Urinary bladder (tissue), 4 donors: ENCODE data around the gene GALNT14. TPM values are rescaled to one million over a fixed set of nuclear protein-coding genes. Genes with fewer than 3 reads are reported as not detected.

Source experiments
- DNase-seq: peaks from one replicate; pipeline ENCODE4 v3.0.0-alpha.2; 2015; ENCODE audit errors: extremely low spot score
- H3K27ac ChIP-seq: one replicate; pipeline ENCODE4 v1.5.1; 2013; ENCODE audit warnings: low read depth, mild to moderate bottlenecking, moderate library complexity
- H3K36me3 ChIP-seq: one replicate; pipeline ENCODE4 v1.6.1; 2013; ENCODE audit warnings: mild to moderate bottlenecking, moderate library complexity; ENCODE audit not compliant: insufficient read depth
- H3K4me1 ChIP-seq: one replicate; pipeline ENCODE4 v1.6.1; 2013; ENCODE audit warnings: mild to moderate bottlenecking, moderate library complexity; ENCODE audit not compliant: insufficient read depth
- H3K4me3 ChIP-seq: one replicate; pipeline ENCODE4 v1.5.1; 2013; ENCODE audit warnings: low read depth, low read length
- WGBS: extraction: QIAGEN DNeasy Blood & Tissue Kit; methylation state at CpG from one replicate; pipeline ENCODE4 v1.1.7; 2013; 5-methylcytosine and 5-hydroxymethylcytosine counted together
- polyA plus RNA-seq: library from polyadenylated mRNA; stranded (reverse); fragments of 200-250 nt; gene quantifications from one replicate; pipeline ENCODE4 v1.2.3, GENCODE V29; 2013
- total RNA-seq: library from RNA; depleted of rRNA; stranded (reverse); fragments of >200 nt; gene quantifications from one replicate; pipeline ENCODE4 v1.2.3, GENCODE V29; 2014
- donor health status: healthy with polysubstance abuse.
- donor health status: healthy.

The GALNT14 gene
- total and polyA plus RNA-seq, 2 donors, result 1.1 to 2.9 TPM

DNA sequence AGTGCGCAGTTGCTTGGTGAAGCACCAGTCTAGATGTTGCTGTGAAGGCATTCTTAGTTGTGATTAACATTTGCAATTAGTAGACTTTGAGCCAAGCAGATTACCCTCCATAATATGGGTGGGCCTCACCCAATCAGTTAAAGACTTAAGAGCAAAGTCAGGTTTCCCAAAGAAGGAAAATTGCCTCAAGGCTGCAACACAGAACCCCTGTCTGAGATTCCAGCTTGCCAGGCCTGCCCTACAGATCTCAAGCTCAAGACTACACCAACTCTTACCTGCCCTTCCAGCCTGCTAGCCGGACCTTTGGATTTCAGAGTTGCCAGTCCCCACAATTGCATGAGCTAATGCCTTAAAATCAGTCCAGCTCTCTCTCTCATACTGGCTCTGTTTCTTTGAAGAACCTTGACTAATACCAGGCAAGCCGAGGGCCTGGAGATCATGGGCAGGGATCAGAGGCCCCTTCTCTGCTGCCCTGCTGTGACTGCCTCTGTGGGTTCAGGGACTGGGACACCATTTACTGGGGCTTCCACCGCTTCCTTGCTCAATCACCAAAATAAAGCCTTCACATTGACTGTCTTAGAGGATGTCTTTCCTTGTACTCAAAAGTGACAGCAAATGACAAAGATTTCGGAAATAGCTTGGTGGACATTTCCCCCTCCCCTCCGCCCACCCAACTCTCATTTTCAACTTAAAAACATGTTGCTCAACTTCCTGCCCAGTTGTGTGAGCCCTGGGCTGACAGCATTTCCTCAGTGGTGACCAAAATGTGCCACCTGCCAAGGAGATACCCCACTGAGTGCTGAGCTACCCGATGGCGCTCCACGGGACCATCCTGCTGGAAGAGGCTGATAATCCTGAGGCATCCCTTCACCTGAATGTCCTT, 86.7 kb downstream of the GALNT14 start:
- Histone ChIP-seq H3K27ac (no peak overlapping the region), H3K36me3 (no peaks in the 10 kb centered on the region)
- 86% methylated on average over 9 of the region's 9 CpGs for WGBS

DNA sequence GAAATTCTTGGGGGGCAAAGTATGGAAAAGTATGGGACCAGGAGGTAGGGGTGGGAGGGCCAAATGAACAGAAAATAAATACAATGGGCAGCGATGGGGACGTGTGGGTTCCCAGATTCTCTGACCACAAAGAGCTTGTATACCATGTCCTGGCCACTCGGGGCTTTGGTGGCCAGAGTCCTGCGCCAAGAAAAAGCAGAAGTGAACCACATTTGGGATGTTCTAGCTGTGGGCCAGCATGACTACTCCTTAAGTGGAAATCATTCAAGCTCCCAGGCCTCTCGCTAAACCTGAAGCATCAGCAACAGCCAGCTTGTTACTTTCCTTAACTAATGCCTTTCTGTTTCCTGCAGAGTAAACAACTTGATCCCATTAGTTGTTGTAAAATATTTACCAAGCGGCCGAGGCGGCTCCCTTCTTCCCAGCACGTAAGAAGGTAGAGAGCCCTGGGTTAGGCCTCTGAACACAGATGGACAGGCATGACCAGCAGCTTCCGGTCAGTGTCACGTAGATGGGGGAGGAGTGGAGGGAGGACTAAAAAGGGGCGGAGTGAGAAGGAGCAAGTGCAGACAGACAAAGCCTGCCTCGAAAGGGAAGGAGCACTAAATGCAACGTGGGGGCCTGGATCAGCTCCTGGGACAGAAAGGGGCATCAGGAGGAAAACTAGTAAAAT, 88.2 kb downstream of the GALNT14 start:
- Histone ChIP-seq H3K4me3 (no peak overlapping the region), H3K4me1 (no peaks in the 10 kb centered on the region), H3K36me3 (no peaks in the 10 kb centered on the region), H3K27ac (no peak overlapping the region)
- no peak for DNase-seq
- 50% methylated on average over 14 of the region's 14 CpGs for WGBS

More for the DNA sequence above, 86.7 kb downstream of the GALNT14 start:
- no peak for DNase-seq
- Histone ChIP-seq H3K4me1 (no peaks in the 10 kb centered on the region), H3K4me3 (no peak overlapping the region)

DNA sequence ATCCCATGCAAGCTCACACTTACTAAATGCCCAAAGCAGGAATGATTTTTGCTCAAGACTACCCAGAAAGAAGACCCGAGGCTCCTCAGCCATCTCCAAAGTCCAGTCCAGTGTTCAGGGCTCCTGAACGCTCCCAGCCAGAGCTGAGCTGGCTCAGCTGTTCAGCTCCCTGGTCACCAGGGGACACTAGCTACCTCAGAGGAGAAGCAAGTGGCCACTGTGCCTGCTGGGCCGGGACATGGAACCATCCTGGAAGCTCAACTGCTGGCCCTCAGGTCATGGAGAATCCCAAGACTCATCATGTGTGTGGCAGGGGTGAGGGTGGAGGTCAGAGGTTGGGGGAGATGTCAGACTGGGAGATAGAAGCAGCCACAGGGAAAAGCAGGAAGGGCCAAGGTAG, 89.0 kb downstream of the GALNT14 start:
- WGBS, result 79% methylated on average over 3 of the region's 3 CpGs
- no peak for DNase-seq
- no peak overlapping the region for H3K4me3 ChIP-seq
- H3K27ac ChIP-seq, result no peak overlapping the region
- no peaks in the 10 kb centered on the region for H3K4me1 ChIP-seq
- H3K36me3 ChIP-seq, result no peaks in the 10 kb centered on the region

- no peak overlapping the region for H3K27ac ChIP-seq
- WGBS, result 74% methylated on average over 5 of the region's 5 CpGs
These were observed 90.6 kb downstream of the GALNT14 start for GRCh38 chr2:31047599-31047998.

DNA sequence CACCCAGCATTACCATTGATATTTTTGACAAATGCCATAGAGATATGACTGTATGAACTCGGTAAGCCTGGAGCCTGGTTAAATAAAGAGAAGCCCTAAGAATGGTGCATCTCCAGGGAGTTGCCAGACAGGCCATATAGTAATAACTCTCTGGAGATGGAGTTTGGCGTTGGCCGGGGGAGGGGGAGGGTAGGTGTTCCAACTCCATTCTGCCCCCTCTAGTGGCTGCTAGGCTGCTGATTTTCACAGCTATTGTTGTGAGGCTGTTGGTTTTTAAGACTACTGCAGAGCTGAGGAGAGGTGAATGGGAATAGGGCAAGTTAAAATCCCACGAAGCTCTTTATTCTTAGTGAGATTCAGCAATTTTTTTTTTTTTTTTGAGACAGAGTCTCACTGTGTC, 99.9 kb downstream of the GALNT14 start:
- DNase-seq, result no peak
- H3K27ac ChIP-seq, result no peak overlapping the region
- H3K4me3 ChIP-seq, result no peak overlapping the region
- no peaks in the 10 kb centered on the region for H3K36me3 ChIP-seq
- WGBS, result 70% methylated on average over 4 of the region's 4 CpGs
- no peaks in the 10 kb centered on the region for H3K4me1 ChIP-seq

More at GRCh38 chr2:31047599-31047998, 90.6 kb downstream of the GALNT14 start:
- no peaks in the 10 kb centered on the region for H3K4me1 ChIP-seq
- DNase-seq, result no peak
- H3K36me3 ChIP-seq, result no peaks in the 10 kb centered on the region
- no peak overlapping the region for H3K4me3 ChIP-seq

GRCh38 chr2:31037058-31037457, 101.2 kb downstream of the GALNT14 start:
- Histone ChIP-seq H3K36me3 (no peaks in the 10 kb centered on the region), H3K27ac (no peak overlapping the region), H3K4me1 (no peaks in the 10 kb centered on the region), H3K4me3 (no peak overlapping the region)
- DNase-seq, result no peak

DNA sequence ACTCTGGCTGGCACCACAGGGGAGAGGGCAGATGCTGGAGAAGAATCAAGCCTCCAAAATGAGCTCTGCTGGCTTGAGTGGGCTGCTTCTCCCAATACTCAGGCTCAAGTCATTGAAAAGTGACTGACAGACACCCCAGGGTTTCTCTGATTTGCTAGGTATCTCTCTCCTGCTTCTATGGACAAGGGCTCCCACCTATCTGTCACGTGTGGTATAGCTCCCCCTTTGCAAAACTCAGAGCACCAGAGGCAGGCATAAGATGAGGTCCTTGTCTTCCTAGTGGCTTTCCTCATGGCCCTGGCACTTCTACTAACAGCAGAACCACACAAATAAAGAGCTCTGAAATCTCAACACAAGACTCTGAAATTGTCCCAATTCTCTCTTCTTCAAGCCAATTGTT, 105.2 kb downstream of the GALNT14 start:
- Histone ChIP-seq H3K27ac (no peak overlapping the region), H3K4me1 (no peaks in the 10 kb centered on the region), H3K4me3 (no peak overlapping the region), H3K36me3 (no peaks in the 10 kb centered on the region)
- 14% methylated on average over 1 of the region's 1 CpG for WGBS
- DNase-seq, result no peak

DNA sequence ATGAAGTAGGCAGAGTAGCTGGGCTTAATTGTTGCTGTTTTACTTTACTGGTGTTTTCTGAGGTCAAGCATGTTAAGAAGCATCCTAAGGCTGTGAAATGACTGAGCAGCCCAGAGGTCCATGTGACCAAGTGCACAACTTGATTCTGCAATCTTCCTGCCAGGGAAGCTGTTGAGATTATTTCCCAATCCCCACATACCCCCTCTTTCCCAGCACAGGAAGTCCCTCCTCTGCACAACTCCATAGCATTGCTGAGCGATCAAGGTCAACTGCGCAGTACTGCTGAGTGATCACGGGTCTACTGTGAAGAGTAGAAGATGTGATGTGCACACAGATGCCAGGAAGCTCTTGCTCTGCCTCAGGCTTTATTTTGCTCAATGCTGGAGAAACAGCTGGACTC, 105.8 kb downstream of the GALNT14 start:
- no peak overlapping the region for H3K27ac ChIP-seq
- no peaks in the 10 kb centered on the region for H3K4me1 ChIP-seq
- DNase-seq, result no peak
- H3K4me3 ChIP-seq, result no peak overlapping the region
- no peaks in the 10 kb centered on the region for H3K36me3 ChIP-seq
- WGBS, result 90% methylated on average over 3 of the region's 3 CpGs

- Histone ChIP-seq H3K4me3 (no peak overlapping the region), H3K27ac (no peak overlapping the region), H3K36me3 (no peaks in the 10 kb centered on the region), H3K4me1 (no peaks in the 10 kb centered on the region)
- DNase-seq, result no peak
- 0% methylated on average over 1 of the region's 1 CpG for WGBS
These were observed 107.0 kb downstream of the GALNT14 start for GRCh38 chr2:31031132-31031706.

DNA sequence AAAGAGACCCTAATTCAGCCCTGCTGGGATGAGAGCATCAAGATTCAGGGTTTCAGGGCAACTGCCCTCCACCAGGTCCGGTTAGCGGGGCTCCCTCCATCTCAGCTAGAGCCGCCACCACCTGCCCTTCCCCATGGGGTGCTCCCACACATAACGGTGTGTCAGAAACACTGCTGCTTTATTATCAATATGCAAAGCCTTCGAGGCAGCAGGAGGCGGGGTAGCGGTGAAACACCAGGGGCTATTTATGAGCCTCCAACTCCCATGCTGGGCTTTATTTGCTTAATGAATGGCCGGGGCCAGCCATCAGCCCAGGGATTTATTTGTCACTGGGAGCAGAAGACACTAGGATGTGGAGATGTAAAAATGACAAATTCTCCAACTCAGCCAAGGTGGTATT, 109.8 kb downstream of the GALNT14 start:
- 46% methylated on average over 8 of the region's 8 CpGs for WGBS
- H3K4me1 ChIP-seq, result no peaks in the 10 kb centered on the region
- no peak overlapping the region for H3K27ac ChIP-seq
- no peak overlapping the region for H3K4me3 ChIP-seq
- no peaks in the 10 kb centered on the region for H3K36me3 ChIP-seq
- no peak for DNase-seq

- H3K36me3 ChIP-seq, result no peaks in the 10 kb centered on the region
- H3K27ac ChIP-seq, result no peak overlapping the region
- H3K4me1 ChIP-seq, result no peaks in the 10 kb centered on the region
- no peak overlapping the region for H3K4me3 ChIP-seq
- 83% methylated on average over 5 of the region's 5 CpGs for WGBS
- no peak for DNase-seq
These were observed 110.7 kb downstream of the GALNT14 start for GRCh38 chr2:31027549-31027948.

DNA sequence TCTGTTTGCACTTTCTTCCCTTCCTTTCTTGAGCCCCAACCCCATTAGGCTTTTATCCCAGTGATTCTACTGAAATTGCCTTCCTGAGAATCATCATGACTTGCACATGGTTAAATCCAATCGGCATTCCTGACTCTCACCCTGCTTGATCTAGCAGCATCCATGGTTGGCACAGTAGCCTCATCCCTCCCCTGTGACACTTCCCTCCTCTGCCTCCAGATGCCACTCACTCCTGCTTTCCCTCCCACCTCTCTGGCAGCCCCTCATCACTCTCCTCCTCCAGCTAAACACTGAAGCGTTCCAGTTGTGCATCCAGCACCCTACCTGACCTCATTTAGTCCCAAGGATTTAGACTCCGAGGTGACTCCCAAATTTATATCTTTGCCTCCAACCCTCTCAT, 114.7 kb downstream of the GALNT14 start:
- 77% methylated on average over 3 of the region's 3 CpGs for WGBS
- Histone ChIP-seq H3K27ac (no peak overlapping the region), H3K4me1 (no peaks in the 10 kb centered on the region), H3K4me3 (no peak overlapping the region), H3K36me3 (no peaks in the 10 kb centered on the region)
- no peak for DNase-seq

- WGBS, result 87% methylated on average over 4 of the region's 4 CpGs
- no peaks in the 10 kb centered on the region for H3K4me1 ChIP-seq
- H3K27ac ChIP-seq, result no peak overlapping the region
- H3K36me3 ChIP-seq, result no peaks in the 10 kb centered on the region
- no peak overlapping the region for H3K4me3 ChIP-seq
- no peak for DNase-seq
These were observed 117.5 kb downstream of the GALNT14 start for GRCh38 chr2:31020713-31021112.

DNA sequence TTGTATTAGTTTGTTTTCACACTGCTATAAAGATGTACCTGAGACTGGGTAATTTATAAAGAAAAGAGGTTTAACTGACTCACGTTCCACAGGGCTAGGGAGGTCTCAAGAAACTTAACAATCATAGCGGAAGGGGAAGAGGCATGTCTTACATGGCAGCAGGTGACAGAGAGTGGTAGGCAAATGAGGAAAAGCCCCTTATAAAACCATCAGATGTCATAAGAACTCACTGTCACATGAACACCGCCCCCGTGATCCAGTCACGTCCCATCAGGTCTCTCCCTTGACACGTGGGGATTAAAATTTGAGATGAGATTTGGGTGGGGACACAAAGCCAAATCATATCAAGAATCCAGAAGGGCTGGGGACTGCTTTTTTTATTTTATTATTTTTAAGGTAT, 120.0 kb downstream of the GALNT14 start:
- Histone ChIP-seq H3K27ac (no peak overlapping the region), H3K4me3 (no peak overlapping the region), H3K4me1 (no peaks in the 10 kb centered on the region), H3K36me3 (no peaks in the 10 kb centered on the region)
- WGBS, result 82% methylated on average over 6 of the region's 6 CpGs
- no peak for DNase-seq
